ENCODE data around the gene ARR3.

DNA sequence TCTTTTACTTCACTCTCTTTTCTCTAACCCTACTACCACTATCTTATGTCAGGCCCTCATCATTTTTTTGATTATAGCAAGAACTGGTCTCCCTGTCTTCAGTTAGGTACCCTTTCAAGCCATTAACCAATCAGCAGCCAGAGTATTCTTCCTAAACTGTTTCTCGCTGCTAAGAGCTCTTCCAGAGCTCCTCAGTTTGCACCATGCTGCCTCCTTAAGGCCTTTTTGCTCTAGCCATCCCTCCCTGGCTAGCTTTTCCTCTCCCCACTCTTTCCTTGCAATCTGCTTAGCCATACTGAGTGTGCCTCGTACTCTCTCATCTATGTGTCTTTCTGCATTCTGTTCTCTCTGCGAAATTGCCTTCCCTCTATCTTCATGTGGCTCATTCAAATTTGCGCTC lies 54.6 kb downstream of the ARR3 start:
- TF ChIP-seq, protein P1, sequence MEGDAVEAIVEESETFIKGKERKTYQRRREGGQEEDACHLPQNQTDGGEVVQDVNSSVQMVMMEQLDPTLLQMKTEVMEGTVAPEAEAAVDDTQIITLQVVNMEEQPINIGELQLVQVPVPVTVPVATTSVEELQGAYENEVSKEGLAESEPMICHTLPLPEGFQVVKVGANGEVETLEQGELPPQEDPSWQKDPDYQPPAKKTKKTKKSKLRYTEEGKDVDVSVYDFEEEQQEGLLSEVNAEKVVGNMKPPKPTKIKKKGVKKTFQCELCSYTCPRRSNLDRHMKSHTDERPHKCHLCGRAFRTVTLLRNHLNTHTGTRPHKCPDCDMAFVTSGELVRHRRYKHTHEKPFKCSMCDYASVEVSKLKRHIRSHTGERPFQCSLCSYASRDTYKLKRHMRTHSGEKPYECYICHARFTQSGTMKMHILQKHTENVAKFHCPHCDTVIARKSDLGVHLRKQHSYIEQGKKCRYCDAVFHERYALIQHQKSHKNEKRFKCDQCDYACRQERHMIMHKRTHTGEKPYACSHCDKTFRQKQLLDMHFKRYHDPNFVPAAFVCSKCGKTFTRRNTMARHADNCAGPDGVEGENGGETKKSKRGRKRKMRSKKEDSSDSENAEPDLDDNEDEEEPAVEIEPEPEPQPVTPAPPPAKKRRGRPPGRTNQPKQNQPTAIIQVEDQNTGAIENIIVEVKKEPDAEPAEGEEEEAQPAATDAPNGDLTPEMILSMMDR (IDR thresholded peaks at IDR 0.05; ENCODE audit: extremely low read depth in 1 of 2, insufficient read depth in 1 of 2, low read depth in 1 of 2, low read length in 2 of 2), result no peak
- TF ChIP-seq POLR2AphosphoS5 (IDR thresholded peaks at IDR 0.05; ENCODE audit: insufficient read depth, low read depth, low read length) (no peak), MYC (IDR thresholded peaks at IDR 0.05; ENCODE audit: low read depth, low read length) (no peak), EZH2 (IDR thresholded peaks at IDR 0.05; ENCODE audit: borderline replicate concordance, low read depth, low read length, severe bottlenecking) (no peak)
